ENCODE results near the gene FAH.

Gene FAH

GRCh38 chr15:80231371-80231770 lies 78.6 kb downstream of the FAH start:
- in situ Hi-C loops (cut with MboI; ENCODE audit: low sequenced_read_pairs) = no loop called here

- in situ Hi-C loops (cut with MboI; ENCODE audit: low sequenced_read_pairs) = no loop called here
Measured at GRCh38 chr15:80233581-80233980, 80.8 kb downstream of the FAH start.

GRCh38 chr15:80234883-80235282 lies 82.1 kb downstream of the FAH start:
- in situ Hi-C loops (cut with MboI; ENCODE audit: low sequenced_read_pairs) = no loop called here
